GM13977 (cell line): ENCODE measurements around the gene MINDY4.

ENCODE experiments used
- DNase-seq: peaks from one replicate; pipeline ENCODE4 v3.0.0; 2012; ENCODE audit warnings: low spot score
- in situ Hi-C: fragments of 300-500 bp; cut with MboI; formaldehyde crosslinking; loops from one replicate; pipeline ENCODE4 v1.12.0; 2022; ENCODE audit warnings: low sequenced_read_pairs, low pct_unique_long_range_greater_than_20kb, mixed read lengths, inconsistent platforms; ENCODE audit not compliant: unreplicated experiment
- TF ChIP-seq, protein P1 (sequence below): IDR thresholded peaks from 2 replicates; pipeline ENCODE4 v1.5.1; 2012; ENCODE audit warnings: mild to moderate bottlenecking, control low read depth; ENCODE audit not compliant: insufficient read depth; ENCODE audit errors: extremely low read depth, missing control alignments

The MINDY4 gene

DNA sequence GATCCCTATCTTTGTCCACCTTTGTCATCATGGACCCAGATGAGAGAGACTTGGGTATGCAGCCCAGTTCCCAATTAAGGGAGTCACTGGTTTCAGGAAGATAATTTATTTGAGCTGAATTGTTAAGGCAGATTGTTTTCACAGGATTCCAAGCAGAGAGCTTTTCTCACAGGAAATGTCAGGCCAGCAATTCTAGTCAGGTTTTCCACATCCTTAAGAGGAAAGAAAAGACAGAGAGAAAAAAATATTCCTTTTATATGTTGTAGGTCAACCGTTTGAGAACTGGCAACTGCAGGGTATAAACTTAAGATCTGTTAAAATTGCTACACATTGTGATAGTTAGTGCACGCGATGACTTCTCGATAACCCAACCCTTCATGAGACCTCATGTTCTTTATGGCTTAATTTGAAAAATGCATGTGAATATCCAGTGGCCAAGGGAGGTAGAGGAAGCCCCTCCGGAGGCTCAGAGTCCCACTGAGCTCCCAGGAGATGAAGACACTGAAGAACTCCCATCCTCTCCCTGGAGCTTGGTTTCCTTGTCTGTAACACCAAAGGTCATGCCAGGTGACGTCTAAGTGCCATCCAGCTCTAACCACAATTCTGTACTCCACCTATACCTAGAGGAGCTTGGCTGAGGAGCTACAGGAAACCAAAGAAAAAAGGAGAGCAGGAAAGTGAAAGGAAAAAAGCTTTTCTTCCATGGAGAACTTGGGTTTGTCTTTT, 45.6 kb downstream of the MINDY4 start:
- DNase-seq = no peak
- TF ChIP-seq, protein P1, sequence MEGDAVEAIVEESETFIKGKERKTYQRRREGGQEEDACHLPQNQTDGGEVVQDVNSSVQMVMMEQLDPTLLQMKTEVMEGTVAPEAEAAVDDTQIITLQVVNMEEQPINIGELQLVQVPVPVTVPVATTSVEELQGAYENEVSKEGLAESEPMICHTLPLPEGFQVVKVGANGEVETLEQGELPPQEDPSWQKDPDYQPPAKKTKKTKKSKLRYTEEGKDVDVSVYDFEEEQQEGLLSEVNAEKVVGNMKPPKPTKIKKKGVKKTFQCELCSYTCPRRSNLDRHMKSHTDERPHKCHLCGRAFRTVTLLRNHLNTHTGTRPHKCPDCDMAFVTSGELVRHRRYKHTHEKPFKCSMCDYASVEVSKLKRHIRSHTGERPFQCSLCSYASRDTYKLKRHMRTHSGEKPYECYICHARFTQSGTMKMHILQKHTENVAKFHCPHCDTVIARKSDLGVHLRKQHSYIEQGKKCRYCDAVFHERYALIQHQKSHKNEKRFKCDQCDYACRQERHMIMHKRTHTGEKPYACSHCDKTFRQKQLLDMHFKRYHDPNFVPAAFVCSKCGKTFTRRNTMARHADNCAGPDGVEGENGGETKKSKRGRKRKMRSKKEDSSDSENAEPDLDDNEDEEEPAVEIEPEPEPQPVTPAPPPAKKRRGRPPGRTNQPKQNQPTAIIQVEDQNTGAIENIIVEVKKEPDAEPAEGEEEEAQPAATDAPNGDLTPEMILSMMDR = no peak
- in situ Hi-C loops = no loop called here

DNA sequence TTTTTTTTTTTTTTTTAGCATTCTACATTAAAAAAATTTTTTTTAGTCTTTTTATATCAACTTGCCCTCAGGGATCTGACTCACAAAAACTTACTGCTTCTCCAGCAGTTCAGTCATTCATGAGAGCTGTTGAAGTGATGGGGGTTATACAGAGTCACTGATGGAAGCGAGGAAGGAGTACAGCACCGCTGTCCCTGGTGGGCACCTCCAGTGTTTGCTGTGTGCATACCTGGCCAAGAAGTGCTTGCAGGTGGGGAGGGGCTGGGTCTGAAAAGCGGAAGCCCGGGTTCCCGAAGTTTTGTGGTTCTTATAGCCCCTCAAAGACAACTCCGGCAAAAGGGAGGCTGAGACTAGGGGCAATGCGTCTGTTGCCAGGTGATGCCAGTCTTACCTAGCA, 46.2 kb downstream of the MINDY4 start:
- DNase-seq = no peak
- in situ Hi-C loops = no loop called here
- TF ChIP-seq, protein P1 = no peak

DNA sequence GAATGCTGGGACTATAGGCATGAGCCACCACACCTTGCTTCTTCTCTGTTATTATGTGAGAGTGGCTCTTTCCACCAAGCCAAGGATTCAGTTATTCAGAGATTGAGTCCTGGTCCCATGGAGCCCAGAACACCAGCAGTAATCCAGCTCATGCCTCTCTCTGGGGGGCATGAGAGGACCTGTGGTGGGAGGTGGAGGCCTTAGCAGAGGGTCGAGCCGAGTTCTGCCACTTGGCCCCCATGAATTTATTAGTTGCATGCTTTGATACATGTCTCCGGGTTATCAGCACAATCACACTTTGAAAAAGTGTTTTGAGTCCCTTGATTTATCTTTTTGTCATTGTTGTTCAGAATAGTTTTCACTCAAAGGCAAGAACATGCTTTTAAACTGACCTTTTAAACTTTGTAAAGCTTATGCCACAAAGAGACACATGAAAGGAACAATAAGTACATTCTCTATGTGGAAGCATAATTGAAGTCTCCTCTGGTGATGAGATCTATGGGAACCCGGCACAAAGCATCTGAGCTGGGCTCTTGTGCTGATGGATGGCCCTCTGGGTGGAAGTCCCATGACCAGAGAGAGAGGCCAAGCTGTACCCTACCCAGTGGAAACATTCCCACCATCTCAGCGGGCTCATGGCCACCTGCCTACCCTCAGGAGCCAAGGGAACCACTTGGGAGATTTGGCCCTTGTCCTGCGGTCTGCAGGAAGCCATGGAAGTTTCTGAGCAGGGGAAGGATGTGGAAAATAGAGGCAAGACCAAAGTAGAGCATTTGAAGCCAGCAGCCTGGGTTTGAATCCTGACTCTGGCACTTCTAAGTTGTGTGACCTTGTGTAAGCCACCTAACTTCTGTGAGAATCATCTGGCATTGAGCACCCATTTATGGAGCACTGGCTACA, 53.9 kb downstream of the MINDY4 start:
- TF ChIP-seq, protein P1 = no peak
- in situ Hi-C loops = no loop called here
- DNase-seq = no peak

DNA sequence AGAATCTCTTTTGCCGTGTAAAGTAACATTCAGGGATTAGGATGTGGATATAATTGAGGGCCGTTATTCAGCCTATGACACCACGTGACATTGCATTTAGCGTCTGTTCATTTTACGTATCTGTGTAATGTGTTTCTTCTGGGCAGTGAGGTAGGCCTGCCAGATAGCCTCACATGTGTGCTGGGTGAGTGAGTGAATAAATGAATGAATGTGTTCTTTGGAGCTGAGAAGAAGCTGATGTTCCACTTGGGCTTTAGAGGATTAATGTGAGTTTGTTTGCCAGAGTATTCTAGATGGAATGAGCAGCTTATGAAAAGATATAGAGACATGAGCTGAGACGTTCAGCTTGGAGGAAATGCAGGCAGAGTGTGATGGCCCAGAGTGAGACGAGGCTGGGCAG, 55.0 kb downstream of the MINDY4 start:
- in situ Hi-C loops = no loop called here
- DNase-seq = no peak
- TF ChIP-seq, protein P1 = no peak

DNA sequence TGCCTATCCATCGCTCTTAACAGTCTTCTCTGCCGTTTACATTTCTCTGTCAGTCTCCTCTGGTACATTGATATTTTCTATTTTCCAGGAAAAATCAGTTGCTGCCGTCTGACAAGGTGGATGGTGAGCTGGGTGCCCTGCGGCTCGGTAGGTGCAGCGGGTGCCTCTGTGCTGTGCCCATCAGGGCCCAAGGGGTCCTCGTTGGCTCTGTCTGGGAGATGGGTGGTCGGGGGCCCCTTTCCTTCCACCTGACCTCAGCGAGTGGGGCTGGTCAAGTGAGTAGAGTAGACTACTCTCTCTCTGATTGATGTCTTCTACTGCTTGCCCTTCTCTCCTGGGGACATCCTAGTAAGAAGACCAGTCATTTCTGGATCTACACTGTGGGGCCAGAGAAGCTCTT, 57.4 kb downstream of the MINDY4 start:
- no peak for DNase-seq
- TF ChIP-seq, protein P1 = no peak
- in situ Hi-C loops = no loop called here

DNA sequence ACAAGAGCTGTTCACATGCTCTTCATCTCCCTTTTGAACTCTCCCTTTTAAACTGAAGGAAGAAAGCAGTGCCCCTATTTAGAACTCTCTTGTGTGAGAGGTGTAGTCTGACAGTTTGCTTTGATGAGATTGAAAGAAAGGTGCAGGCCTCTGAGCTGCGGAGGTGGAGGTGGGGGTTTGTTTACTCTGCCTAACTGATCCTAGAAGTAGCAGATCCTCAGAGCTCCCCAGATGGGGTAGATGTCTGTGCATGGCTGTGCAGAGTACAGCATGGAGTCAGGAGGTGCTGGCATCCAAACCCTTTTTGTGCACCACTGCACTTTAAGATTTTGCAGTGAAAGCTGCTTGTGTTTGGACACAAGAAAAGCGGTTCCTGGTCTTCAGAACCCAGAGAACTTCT, 58.3 kb downstream of the MINDY4 start:
- DNase-seq = no peak
- in situ Hi-C loops = no loop called here
- TF ChIP-seq, protein P1 = no peak
